ENCODE data around the gene NCR1.

DNA sequence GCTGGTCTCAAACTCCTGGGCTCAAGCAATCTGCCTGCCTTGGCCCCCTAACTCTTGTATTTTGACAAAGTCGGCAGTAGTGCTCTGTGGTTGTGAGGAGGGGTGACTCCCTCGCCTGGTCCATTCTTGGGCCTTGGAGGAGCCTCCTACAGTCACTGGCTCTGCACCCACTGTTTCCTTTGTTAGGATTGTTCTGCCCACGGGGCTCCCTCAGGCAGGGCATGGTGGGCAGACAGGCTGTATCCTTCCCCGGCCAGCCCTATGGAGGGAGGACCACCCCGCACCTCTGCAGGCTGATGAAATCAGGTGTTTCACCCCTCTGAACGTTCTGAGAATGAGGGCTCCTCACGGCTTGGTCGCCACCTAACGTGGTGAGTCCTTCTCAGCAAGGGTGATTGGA lies 22.7 kb upstream of the NCR1 start:
- TF ChIP-seq, protein P1, sequence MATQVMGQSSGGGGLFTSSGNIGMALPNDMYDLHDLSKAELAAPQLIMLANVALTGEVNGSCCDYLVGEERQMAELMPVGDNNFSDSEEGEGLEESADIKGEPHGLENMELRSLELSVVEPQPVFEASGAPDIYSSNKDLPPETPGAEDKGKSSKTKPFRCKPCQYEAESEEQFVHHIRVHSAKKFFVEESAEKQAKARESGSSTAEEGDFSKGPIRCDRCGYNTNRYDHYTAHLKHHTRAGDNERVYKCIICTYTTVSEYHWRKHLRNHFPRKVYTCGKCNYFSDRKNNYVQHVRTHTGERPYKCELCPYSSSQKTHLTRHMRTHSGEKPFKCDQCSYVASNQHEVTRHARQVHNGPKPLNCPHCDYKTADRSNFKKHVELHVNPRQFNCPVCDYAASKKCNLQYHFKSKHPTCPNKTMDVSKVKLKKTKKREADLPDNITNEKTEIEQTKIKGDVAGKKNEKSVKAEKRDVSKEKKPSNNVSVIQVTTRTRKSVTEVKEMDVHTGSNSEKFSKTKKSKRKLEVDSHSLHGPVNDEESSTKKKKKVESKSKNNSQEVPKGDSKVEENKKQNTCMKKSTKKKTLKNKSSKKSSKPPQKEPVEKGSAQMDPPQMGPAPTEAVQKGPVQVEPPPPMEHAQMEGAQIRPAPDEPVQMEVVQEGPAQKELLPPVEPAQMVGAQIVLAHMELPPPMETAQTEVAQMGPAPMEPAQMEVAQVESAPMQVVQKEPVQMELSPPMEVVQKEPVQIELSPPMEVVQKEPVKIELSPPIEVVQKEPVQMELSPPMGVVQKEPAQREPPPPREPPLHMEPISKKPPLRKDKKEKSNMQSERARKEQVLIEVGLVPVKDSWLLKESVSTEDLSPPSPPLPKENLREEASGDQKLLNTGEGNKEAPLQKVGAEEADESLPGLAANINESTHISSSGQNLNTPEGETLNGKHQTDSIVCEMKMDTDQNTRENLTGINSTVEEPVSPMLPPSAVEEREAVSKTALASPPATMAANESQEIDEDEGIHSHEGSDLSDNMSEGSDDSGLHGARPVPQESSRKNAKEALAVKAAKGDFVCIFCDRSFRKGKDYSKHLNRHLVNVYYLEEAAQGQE (IDR thresholded peaks at IDR 0.05; ENCODE audit: low read depth), result no peak
- TF ChIP-seq RAD21 (IDR thresholded peaks at IDR 0.05; ENCODE audit: low read depth) (no peak), EGR1 (IDR thresholded peaks at IDR 0.05) (no peak), EP300 (IDR thresholded peaks at IDR 0.05; ENCODE audit: borderline replicate concordance) (no peak), TEAD4 (IDR thresholded peaks at IDR 0.05) (no peak), TCF12 (IDR thresholded peaks at IDR 0.05; ENCODE audit: low read depth) (no peak), TAF1 (IDR thresholded peaks at IDR 0.05; ENCODE audit: low read depth) (no peak), CREB1 (IDR thresholded peaks at IDR 0.05; ENCODE audit: low read depth) (no peak), NFIC (IDR thresholded peaks at IDR 0.05) (no peak), FOXM1 (IDR thresholded peaks at IDR 0.05; ENCODE audit: borderline replicate concordance, low read depth) (no peak)
- TF ChIP-seq, protein P2, sequence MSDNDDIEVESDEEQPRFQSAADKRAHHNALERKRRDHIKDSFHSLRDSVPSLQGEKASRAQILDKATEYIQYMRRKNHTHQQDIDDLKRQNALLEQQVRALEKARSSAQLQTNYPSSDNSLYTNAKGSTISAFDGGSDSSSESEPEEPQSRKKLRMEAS (IDR thresholded peaks at IDR 0.05), result no peak
- TF ChIP-seq, protein P3, sequence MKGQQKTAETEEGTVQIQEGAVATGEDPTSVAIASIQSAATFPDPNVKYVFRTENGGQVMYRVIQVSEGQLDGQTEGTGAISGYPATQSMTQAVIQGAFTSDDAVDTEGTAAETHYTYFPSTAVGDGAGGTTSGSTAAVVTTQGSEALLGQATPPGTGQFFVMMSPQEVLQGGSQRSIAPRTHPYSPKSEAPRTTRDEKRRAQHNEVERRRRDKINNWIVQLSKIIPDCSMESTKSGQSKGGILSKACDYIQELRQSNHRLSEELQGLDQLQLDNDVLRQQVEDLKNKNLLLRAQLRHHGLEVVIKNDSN (IDR thresholded peaks at IDR 0.05), result no peak

Data from Ishikawa (cell line).